HG03354 (cell line): ENCODE results near the gene GLT8D2.
"Not testable (repeated sequence)": the region's sequence is repeated elsewhere in the genome, so short reads cannot be mapped to it uniquely, and the experiment has no call there.

Experiments used
- ATAC-seq: cut with Tn5 transposase; IDR thresholded peaks from one replicate; pipeline ENCODE4 v1.9.1; 2021; ENCODE audit warnings: mild to moderate bottlenecking; ENCODE audit not compliant: unreplicated experiment, poor library complexity, severe bottlenecking

The GLT8D2 gene

GRCh38 chr12:104055686-104056388 lies 5.8 kb upstream of the GLT8D2 start:
- ATAC-seq, result no peak

GRCh38 chr12:104054681-104055346 lies 4.8 kb upstream of the GLT8D2 start:
- ATAC-seq, result no peak

DNA sequence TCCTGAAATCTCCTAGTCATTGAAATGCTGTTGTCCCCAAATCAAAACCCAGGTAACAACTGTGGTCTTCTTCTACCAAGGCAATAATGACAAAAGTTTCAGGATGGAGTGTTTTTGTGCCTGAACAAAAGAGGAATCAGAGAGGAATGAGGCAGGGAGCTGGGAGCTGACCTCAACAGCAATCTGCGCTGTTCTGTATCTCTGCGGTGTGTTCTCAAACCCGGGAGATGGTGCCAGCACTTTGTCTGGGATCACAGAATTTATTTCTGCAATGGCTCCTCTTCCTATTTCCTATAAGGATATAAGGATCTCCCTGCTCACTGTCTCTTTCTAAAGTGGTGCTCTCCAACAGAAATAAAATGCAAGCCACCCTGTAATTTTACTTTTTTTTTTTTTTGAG lies 449 bp upstream of the GLT8D2 start:
- ATAC-seq, result no peak

- ATAC-seq, result no peak
Observed at GRCh38 chr12:104049278-104049902, 597 bp downstream of the GLT8D2 start.

GRCh38 chr12:104048811-104049210 lies 1.2 kb downstream of the GLT8D2 start:
- no peak for ATAC-seq

DNA sequence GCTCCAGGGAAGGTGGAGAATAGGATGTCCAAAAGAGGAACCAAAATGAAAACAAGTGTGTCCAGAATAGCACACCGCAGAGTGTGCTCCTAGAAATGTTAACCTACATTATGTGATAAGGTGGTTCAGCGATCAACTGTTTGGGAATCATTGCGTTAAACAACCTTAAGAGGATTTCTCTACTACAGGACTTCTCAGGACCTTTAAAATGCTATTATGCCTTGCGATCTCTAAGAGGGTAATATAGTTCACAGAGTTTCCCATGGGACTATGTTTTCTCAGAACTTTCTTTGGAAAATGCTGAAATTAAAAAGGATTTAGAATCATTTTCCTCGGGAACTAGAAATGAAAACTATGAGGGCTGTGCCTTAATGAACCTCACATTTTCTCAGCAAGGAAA lies 1.8 kb downstream of the GLT8D2 start:
- ATAC-seq, result no peak

DNA sequence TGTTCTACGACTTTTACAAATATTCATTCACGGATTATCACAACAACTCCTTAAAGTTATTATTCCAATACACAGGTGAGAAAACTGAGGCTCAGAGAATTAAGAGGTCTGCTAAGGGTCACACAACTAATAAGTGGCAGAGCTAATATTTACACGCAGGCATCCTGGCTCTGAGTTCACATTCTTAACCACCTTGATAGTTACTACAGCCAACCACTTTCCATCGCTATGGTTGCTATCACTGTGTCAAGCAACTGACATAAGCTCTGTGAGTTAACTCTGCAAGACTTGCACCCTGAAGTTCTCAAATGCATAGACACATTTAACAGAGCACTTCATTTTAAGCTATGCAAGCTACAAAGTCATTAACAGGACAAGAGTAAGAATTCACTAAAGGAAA lies 3.7 kb downstream of the GLT8D2 start:
- no peak for ATAC-seq

DNA sequence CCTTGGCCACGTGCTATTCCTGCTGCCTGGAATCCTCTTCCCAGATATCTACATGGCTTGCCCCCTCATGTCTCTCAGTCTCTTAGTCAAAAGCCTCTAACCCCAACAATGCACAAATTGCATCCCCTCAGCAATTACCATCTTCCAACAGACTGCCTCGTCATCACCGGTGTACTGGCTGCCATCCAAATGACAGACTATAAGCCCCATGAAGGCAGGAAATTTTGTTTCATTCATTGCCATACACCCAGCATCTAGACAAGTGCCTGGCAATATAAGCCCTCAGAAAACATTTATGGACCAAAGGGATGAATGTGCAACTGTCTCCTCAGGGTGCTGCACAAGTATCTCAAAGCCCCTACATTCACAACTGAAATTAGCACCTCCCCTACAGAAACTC lies 5.8 kb downstream of the GLT8D2 start:
- no peak for ATAC-seq

- ATAC-seq, result no peak
Observed at GRCh38 chr12:104042580-104042979, 7.4 kb downstream of the GLT8D2 start.

- not testable (repeated sequence) for ATAC-seq
Observed at GRCh38 chr12:104039769-104040168, 10.2 kb downstream of the GLT8D2 start.

DNA sequence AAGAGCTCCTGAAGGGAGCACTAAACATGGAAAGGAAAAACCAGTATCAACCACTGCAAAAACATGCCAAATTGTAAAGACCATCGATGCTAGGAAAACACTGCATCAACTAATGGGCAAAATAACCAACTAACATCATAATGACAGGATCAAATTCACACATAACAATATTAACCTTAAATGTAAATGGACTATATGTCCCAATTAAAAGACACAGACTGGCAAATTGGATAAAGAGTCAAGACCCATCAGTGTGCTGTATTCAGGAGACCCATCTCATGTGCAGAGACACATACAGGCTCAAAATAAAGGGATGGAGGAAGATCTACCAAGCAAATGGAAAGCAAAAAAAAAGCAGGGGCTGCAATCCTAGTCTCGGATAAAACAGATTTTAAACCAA lies 13.8 kb downstream of the GLT8D2 start:
- ATAC-seq, result not testable (repeated sequence)

DNA sequence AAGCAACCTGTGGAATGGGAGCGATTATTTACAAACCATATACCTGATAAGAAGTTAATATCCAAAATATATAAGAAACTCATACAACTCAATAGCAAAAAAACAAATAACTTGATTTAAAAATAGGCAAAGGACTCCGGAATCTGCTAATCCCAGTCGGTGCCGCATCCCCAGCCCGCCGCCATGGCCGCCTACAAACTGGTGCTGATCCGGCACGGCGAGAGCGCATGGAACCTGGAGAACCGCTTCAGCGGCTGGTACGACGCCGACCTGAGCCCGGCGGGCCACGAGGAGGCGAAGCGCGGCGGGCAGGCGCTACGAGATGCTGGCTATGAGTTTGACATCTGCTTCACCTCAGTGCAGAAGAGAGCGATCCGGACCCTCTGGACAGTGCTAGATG lies 19.4 kb downstream of the GLT8D2 start:
- not testable (repeated sequence) for ATAC-seq

- no peak for ATAC-seq
Observed at GRCh38 chr12:104026841-104027599, 23.0 kb downstream of the GLT8D2 start.

DNA sequence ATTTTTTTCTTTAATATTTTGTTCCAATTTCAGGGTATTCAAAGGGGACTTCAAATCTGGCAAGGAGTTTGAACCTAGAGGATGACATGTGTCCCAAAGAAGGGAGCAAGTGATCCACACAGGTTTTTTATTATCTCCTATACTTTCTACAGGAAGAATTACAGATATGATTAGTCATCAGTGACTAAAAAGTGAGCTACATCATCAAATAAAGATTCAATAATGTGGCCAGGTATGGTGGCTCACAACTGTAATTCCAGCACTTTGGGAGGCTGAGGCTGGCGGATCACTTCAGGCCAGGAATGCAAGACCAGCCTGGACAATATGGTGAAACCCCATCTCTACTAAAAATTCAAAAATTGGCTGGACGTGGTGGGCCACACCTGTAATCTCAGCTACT lies 24.2 kb downstream of the GLT8D2 start:
- ATAC-seq, result no peak

DNA sequence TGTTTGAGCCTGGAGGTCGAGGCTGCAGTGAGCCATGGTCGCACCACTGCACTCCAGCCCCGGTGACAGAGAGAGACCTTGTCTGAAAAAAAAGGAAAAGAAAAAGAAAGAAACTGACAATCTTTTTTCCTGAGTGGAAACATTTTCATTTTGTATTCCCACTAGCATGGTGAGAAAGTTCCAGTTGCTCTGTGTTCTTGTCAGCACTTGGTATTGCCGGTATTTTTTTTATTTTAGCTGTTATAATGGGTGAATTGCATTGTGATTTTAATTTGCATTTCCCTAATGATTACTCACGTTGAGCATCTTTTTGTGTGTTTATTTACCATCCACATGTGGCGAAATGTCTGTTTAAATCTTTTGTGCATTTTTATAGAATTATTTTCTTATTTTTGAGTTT lies 25.6 kb downstream of the GLT8D2 start:
- no peak for ATAC-seq

GRCh38 chr12:104023710-104024109 lies 26.3 kb downstream of the GLT8D2 start:
- ATAC-seq, result no peak

DNA sequence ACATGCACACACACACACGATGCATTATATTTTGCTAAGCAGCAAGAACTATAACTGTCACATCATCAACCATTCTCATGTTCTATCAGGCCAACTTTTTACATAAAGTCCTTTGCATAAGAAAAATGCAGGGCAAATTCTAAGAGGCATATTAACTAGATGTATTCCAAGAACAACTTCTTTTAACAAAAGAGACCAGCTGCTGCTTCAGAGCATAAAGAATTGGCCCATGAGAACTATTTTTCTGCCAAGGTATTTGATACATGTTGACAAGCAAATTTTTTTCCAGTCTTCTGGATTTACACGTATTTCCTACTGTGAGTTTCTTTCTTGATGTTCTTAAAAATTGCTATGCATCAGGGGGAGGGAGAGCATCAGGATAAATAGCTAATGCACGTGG lies 27.2 kb downstream of the GLT8D2 start:
- no peak for ATAC-seq

GRCh38 chr12:104021862-104022261 lies 28.1 kb downstream of the GLT8D2 start:
- not testable (repeated sequence) for ATAC-seq

GRCh38 chr12:104012331-104012730 lies 37.7 kb downstream of the GLT8D2 start:
- no peak for ATAC-seq

DNA sequence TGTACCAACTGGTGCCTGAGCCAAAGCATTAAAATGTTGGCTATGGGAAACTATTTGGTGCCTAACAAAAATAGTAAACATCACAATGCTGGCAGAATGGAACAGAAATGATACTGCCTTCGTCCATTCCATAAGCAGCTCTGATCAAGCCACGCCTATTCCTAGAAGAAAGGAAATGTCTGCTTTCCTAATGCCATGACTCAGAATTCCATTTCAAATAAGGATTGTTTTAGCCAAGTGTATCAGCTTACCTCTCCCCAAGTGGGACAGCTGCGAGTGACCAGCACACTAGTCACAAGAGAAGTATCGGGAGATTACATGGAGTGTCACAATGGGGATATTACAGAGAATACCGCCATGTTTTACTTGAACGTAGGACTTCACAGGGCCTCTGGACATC lies 38.7 kb downstream of the GLT8D2 start:
- ATAC-seq, result no peak
